Measurements from ENCODE around the gene SMYD3. TPM values are rescaled to one million over a fixed set of nuclear protein-coding genes. Genes with fewer than 3 reads are reported as not detected.

The SMYD3 gene
- total RNA-seq, 1 experiment from 2014 or later: 25.5 TPM

- H2AK5ac ChIP-seq (ENCODE audit: insufficient read length, low read length): no peak overlapping the region
- H3K18ac ChIP-seq (ENCODE audit: insufficient read length, low read depth, low read length): no peak overlapping the region
- no peak overlapping the region for H4K91ac ChIP-seq (ENCODE audit: insufficient read length, low read depth, low read length)
- no CpG with 5 or more reads among the region's 1 CpG for WGBS (ENCODE audit: extremely low coverage, insufficient read length, low lambda C conversion rate)
- H3K27ac ChIP-seq (ENCODE audit: insufficient read length, low read depth, low read length): no peak overlapping the region
- no peaks in the 10 kb centered on the region for H3K27me3 ChIP-seq (ENCODE audit: insufficient read depth, low read length)
- no peak overlapping the region for H2BK15ac ChIP-seq (ENCODE audit: low read depth, low read length)
- no peaks in the 10 kb centered on the region for H3K4me1 ChIP-seq (ENCODE audit: insufficient read depth, low read length)
- no peak for DNase-seq
- Mint-ChIP-seq H3K4me1 (0 out of 4 replicates have a peak, but pooled peaks cover 0 to 2% of the 10 kb centered on the region in 2 experiments), H3K36me3 (ENCODE audit: insufficient read depth in 1 of 3, low read depth in 3 of 3) (peaks cover 0 to 6% (median 4%) of the 10 kb centered on the region in 3 experiments; a peak in 6 of 7 replicates), H3K27me3 (ENCODE audit: low read depth) (no peaks in the 10 kb centered on the region), H3K9me3 (no peaks in the 10 kb centered on the region), H3K4me3 (no peak overlapping the region), H3K27ac (no peak overlapping the region)
- no peaks in the 10 kb centered on the region for H3K79me1 ChIP-seq (ENCODE audit: insufficient read depth, low read depth, low read length, poor library complexity, severe bottlenecking)
- no peak overlapping the region for H2BK20ac ChIP-seq (ENCODE audit: low read depth, low read length, poor library complexity, severe bottlenecking)
- no peak overlapping the region for H3K23ac ChIP-seq (ENCODE audit: insufficient read length, low read depth, low read length)
- H3T11ph ChIP-seq (ENCODE audit: low read length): no peak overlapping the region
- no peak overlapping the region for H2BK120ac ChIP-seq (ENCODE audit: low read depth, low read length, poor library complexity, severe bottlenecking)
- no peak overlapping the region for H2BK12ac ChIP-seq (ENCODE audit: insufficient read length, low read depth, low read length)
- no peak overlapping the region for H4K5ac ChIP-seq (ENCODE audit: insufficient read length, low read depth, low read length)
- no peak overlapping the region for H3K9ac ChIP-seq (ENCODE audit: extremely low read depth, insufficient read length, low read length)
- H3K14ac ChIP-seq (ENCODE audit: insufficient read depth, low read length): no peak overlapping the region
- no peaks in the 10 kb centered on the region for H3K23me2 ChIP-seq (ENCODE audit: insufficient read length, low read depth, low read length, poor library complexity, severe bottlenecking)
- no peak overlapping the region for H3K4me2 ChIP-seq (ENCODE audit: insufficient read depth, insufficient read length, low read length)
- TF ChIP-seq, protein P1, sequence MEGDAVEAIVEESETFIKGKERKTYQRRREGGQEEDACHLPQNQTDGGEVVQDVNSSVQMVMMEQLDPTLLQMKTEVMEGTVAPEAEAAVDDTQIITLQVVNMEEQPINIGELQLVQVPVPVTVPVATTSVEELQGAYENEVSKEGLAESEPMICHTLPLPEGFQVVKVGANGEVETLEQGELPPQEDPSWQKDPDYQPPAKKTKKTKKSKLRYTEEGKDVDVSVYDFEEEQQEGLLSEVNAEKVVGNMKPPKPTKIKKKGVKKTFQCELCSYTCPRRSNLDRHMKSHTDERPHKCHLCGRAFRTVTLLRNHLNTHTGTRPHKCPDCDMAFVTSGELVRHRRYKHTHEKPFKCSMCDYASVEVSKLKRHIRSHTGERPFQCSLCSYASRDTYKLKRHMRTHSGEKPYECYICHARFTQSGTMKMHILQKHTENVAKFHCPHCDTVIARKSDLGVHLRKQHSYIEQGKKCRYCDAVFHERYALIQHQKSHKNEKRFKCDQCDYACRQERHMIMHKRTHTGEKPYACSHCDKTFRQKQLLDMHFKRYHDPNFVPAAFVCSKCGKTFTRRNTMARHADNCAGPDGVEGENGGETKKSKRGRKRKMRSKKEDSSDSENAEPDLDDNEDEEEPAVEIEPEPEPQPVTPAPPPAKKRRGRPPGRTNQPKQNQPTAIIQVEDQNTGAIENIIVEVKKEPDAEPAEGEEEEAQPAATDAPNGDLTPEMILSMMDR (conservative IDR thresholded peaks at IDR 0.05): no peak
- no peak overlapping the region for H2BK5ac ChIP-seq (ENCODE audit: insufficient read length, low read length)
- H3K4ac ChIP-seq (ENCODE audit: low read depth, low read length): no peak overlapping the region
- no peak overlapping the region for H2AFZ ChIP-seq (ENCODE audit: low read length)
- no peak overlapping the region for H3K56ac ChIP-seq (ENCODE audit: insufficient read length, low read depth, low read length)
- H4K20me1 ChIP-seq (ENCODE audit: control insufficient read depth, insufficient read depth, insufficient read length): no peaks in the 10 kb centered on the region
- H3K9me3 ChIP-seq (ENCODE audit: control insufficient read depth, low read depth, low read length): no peaks in the 10 kb centered on the region
- no peak overlapping the region for H4K8ac ChIP-seq (replicated peaks; ENCODE audit: insufficient read length, low read depth, low read length)
- H3K79me2 ChIP-seq (ENCODE audit: insufficient read depth, low read length): no peaks in the 10 kb centered on the region
These were observed 173.2 kb downstream of the SMYD3 start for GRCh38 chr1:246333855-246334254.

Data from H9 (cell line).